Lung (tissue), 4 donors: ENCODE results near the gene NR5A1. TPM values are rescaled to one million over a fixed set of nuclear protein-coding genes. Genes with fewer than 3 reads are reported as not detected.

ENCODE experiments used
- polyA plus RNA-seq, 2 donors: library from polyadenylated mRNA; stranded (reverse); fragments of 200-250 nt; gene quantifications; one replicate each; pipeline ENCODE4 v1.2.1, GENCODE V29; 2013
- total RNA-seq, 2 donors: library from RNA; depleted of rRNA in 1 of 2; stranded (reverse); fragments of >200 nt in 1 of 2; gene quantifications; one replicate each; pipeline ENCODE4 v1.2.1, GENCODE V29; 2014 to 2021
- donor health status: Bipolar disorder and iron deficiency.
- donor health status: healthy.
- donor health status: DM: yes; HTN: yes; CAD: no.

NR5A1 gene
- total and polyA plus RNA-seq, 4 donors = 0.02 to 0.37 (median 0.09) TPM; not detected in 1

Other genes with a start within 250 kb of the NR5A1 start
- 10 to 100 TPM; 49.1 to 86.2 TPM for gene NEK6, start 249.4 kb downstream of the NR5A1 start, total RNA-seq
- gene NEK6, start 249.4 kb downstream of the NR5A1 start, polyA plus RNA-seq = 10 to 100 TPM; 19.0 to 57.2 TPM
- gene PSMB7, start 92.0 kb downstream of the NR5A1 start, total RNA-seq = 100 to 1,000 TPM in 1 of 2 donors, 10 to 100 TPM in 1; 86.1 to 113 TPM
- 100 to 1,000 TPM; 185 to 194 TPM for gene PSMB7, start 92.0 kb downstream of the NR5A1 start, polyA plus RNA-seq
- not detected for gene ADGRD2, start 56.9 kb downstream of the NR5A1 start, total RNA-seq
- gene ADGRD2, start 56.9 kb downstream of the NR5A1 start, polyA plus RNA-seq = not detected